ENCODE data around the gene NKG7. TPM values are rescaled to one million over a fixed set of nuclear protein-coding genes. Genes with fewer than 3 reads are reported as not detected.
A peak's percentile ranks its signal among the peaks of the same experiment; 100 is the strongest.

The NKG7 gene
- total RNA-seq, 4 donors from 2014 or later = 0.58 to 2.0 (median 0.67) TPM; not detected in 1

DNA sequence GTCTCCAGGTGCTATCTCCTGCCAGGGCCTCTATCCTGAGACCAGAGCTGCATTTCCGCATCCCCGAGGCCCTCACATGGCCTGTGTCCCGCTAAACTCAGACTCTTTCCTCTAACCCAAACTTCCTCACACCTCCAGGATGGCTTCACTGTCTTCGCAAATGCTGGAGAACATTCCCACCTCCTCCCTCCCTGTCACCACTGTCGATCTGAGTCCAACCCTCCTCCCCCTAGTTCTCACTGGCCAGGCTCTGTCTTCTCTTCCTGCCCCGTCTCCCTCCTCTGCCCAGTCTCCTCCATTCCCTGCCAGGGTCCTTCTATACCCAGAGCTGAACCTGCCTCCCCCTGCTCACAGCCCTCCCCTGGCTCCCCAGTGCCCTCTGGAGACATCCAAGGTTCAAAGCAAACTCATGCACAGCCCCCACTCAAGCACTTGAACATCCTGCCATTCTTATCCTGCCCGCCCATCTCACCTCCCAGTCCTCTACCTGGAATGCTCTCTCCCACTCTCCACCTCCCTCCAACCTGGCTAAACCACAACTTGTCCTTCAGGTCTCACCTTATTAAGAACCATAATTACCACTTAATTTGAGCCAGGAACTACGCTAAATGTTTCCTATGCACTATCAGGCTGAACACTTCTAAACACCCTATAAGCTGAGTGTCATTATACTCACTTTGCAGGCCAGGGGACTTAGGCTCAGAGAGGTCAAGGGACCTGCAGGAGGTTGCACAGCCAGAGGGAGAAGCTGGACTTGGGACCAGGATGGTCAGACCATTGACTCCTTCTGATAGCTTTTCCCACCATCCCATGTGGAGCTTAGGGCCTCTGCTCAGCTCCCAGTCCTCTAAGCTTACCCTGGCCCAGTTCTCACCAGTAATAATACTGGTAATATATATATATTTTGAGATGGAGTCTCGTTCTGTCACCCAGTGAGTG, 29.6 kb downstream of the NKG7 start:
- no peak for ATAC-seq
- peak overlapping the region in 3 of 4 donors; percentile 86 to 95 (median 88) for H3K27ac ChIP-seq
- no peaks in the 10 kb centered on the region for H3K9me3 ChIP-seq
- H3K4me1 ChIP-seq = peaks cover 0 to 35% (median 7%) of the 10 kb centered on the region in 3 donors
- peaks cover 0 to 40% of the 10 kb centered on the region in 2 donors for H3K36me3 ChIP-seq
- WGBS, 2 donors (ENCODE audit: low coverage in 1 of 2) = 43 to 46% methylated on average over 8 of the region's 9 CpGs
- no peaks in the 10 kb centered on the region for H3K27me3 ChIP-seq
- TF ChIP-seq POLR2AphosphoS5 (IDR thresholded peaks at IDR 0.05) (no peak), POLR2A (IDR thresholded peaks at IDR 0.05) (no peak), EP300 (IDR thresholded peaks at IDR 0.05) (no peak)
- TF ChIP-seq, protein P1, sequence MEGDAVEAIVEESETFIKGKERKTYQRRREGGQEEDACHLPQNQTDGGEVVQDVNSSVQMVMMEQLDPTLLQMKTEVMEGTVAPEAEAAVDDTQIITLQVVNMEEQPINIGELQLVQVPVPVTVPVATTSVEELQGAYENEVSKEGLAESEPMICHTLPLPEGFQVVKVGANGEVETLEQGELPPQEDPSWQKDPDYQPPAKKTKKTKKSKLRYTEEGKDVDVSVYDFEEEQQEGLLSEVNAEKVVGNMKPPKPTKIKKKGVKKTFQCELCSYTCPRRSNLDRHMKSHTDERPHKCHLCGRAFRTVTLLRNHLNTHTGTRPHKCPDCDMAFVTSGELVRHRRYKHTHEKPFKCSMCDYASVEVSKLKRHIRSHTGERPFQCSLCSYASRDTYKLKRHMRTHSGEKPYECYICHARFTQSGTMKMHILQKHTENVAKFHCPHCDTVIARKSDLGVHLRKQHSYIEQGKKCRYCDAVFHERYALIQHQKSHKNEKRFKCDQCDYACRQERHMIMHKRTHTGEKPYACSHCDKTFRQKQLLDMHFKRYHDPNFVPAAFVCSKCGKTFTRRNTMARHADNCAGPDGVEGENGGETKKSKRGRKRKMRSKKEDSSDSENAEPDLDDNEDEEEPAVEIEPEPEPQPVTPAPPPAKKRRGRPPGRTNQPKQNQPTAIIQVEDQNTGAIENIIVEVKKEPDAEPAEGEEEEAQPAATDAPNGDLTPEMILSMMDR (IDR thresholded peaks at IDR 0.05) = no peak
- no peak overlapping the region for H3K4me3 ChIP-seq

DNA sequence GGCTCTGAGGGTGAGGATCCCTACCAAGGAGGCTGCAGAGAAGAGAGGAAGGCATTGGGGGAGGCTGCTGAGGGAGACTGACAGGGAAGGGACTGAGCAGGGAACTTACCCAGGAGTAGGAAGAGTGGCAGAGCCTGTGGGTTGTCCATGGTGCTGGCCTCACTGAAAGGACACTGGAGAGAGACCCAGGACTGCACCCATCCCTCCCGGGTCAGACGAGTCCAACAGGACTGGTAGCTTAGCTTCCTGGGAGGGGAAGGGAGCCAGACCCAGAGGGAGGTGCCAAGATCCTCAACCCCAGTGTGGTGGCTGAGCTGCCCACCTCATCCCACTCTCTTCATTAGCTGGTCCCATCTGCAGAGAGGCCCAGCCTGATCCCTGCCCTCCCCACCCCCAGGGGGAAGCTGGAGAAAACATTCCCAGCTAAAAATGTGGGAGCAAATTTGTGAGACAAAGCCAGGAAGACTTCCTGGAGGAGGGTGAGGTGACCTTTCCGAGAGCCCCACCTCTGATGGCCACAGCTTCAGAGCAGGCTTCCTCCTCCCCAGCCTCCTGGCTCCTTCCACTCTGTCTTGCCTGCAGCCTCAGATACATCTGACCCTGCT, 30.4 kb downstream of the NKG7 start, which contains the start of gene VSIG10L:
Gene VSIG10L (minus strand): TSS at position 164 of the 605 bp plus-strand sequence. CDS start 15 bp downstream, at position 149.
- Histone ChIP-seq H3K9me3 (no peaks in the 10 kb centered on the region), H3K36me3 (peaks cover 0 to 31% of the 10 kb centered on the region in 2 donors), H3K27me3 (no peaks in the 10 kb centered on the region), H3K27ac (peak within 1 kb of the TSS in 3 of 4 donors; percentile 86 to 95 (median 88)), H3K4me1 (peaks cover 0 to 35% (median 7%) of the 10 kb centered on the region in 3 donors), H3K4me3 (no peak within 1 kb of the TSS)
- ATAC-seq = no peak
- WGBS, 2 donors (ENCODE audit: low coverage in 1 of 2) = 42 to 43% methylated on average over 1 to 2 of the region's 3 CpGs
- TF ChIP-seq POLR2A (IDR thresholded peaks at IDR 0.05) = no peak
- TF ChIP-seq, protein P1 (IDR thresholded peaks at IDR 0.05) = no peak
- no peak for TF ChIP-seq EP300 (IDR thresholded peaks at IDR 0.05)
- no peak for TF ChIP-seq POLR2AphosphoS5 (IDR thresholded peaks at IDR 0.05)

DNA sequence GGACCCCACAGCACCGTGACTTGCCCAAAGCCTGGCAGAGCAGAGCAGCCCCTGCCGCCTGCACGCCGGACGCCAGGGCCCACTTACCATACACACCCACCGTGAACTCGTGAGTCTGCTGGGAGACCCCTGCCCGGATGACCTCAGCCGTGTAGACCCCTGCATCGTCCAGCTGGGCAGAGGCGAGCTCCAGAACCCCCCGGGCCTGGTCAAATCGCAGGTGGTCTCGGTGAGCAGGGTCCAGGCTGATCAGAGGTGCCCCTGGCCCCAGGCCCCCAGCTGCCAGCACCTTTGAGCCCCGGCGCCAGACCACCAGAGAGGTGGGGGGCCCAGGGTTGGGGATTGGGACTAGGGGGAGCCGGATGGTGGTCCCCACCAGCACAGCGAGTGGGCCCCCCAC, 31.4 kb downstream of the NKG7 start:
- ATAC-seq = no peak
- no peak overlapping the region for H3K4me3 ChIP-seq
- TF ChIP-seq POLR2AphosphoS5 (IDR thresholded peaks at IDR 0.05) = no peak
- no peak for TF ChIP-seq EP300 (IDR thresholded peaks at IDR 0.05)
- no peak for TF ChIP-seq POLR2A (IDR thresholded peaks at IDR 0.05)
- TF ChIP-seq, protein P1 (IDR thresholded peaks at IDR 0.05) = no peak
- H3K27me3 ChIP-seq = no peaks in the 10 kb centered on the region
- H3K27ac ChIP-seq = peak overlapping the region; percentile 60 to 95 (median 87)
- peaks cover 0 to 35% (median 7%) of the 10 kb centered on the region in 3 donors for H3K4me1 ChIP-seq
- no peaks in the 10 kb centered on the region for H3K9me3 ChIP-seq
- H3K36me3 ChIP-seq = peaks cover 0 to 21% of the 10 kb centered on the region in 2 donors
- WGBS, 2 donors (ENCODE audit: low coverage in 1 of 2) = 92% methylated on average over 2 of the region's 18 CpGs; no CpG with 5 or more reads in 1 of the 2 donors

DNA sequence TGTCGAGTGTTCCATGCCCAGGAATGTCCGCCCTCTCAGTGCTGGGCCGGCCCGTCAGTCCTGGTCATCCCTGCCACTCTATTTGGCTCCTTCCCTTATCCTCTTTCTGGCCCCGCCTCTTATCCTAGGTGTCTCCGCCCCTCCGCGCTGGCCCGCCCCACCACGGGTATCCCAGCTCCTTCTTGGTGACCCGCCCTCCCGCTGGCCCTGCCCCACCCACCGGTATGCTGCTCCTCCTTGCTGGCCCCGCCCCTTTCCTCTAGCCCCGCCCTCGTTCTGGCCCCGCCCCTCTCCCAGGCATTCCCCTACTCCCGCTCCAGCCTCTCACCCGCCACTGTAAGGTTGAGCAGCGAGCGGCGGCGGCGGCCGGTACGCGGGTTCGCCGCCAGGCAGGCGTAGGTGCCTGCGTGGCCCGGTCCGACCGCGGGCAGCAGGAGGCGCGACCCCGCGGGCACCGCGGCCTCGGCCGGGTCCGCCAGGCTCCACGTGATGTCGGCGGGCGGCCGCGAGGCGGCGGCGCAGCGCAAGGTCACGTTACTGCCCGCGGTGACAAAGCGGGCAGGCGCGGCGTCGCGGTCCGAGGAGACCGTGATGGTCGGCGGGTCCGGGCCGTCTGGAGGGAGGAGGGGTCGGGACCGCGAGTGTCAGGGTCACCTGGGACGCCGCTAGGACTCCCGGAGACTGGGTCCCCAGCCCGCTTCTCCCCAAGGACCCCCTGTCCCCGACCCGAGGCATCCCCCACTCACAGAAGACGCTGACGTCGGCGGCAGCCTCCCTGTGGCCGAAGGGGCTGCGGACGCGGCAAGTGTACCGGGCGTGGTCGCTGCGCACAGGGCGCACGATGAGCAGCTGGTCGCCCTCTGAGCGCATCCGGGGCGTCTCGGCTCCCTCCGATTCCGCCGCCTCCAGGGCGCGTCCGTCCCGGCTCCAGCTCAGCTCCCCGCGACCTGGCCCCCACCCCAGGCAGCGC, 32.5 kb downstream of the NKG7 start:
- Histone ChIP-seq H3K27me3 (no peaks in the 10 kb centered on the region), H3K4me3 (peak overlapping the region; percentile 52 to 72), H3K4me1 (peaks cover 0 to 35% (median 7%) of the 10 kb centered on the region in 3 donors), H3K27ac (peak overlapping the region; percentile 60 to 95 (median 87)), H3K36me3 (peaks cover 0 to 10% of the 10 kb centered on the region in 2 donors), H3K9me3 (no peaks in the 10 kb centered on the region)
- TF ChIP-seq POLR2A (IDR thresholded peaks at IDR 0.05) (peak; percentile 69 to 89), EP300 (IDR thresholded peaks at IDR 0.05) (no peak), POLR2AphosphoS5 (IDR thresholded peaks at IDR 0.05) (peak; percentile 81)
- TF ChIP-seq, protein P1 (IDR thresholded peaks at IDR 0.05) = peak in 3 of 4 experiments; percentile 53 to 87 (median 85)
- WGBS, 2 donors (ENCODE audit: low coverage in 1 of 2) = 0 to 4% methylated on average over 6 to 9 of the region's 107 CpGs
- peak; percentile 95 for ATAC-seq

All from gastroesophageal sphincter (tissue), 4 donors.